IPS-11a (cell line): ENCODE measurements around the gene TIMELESS.
"Not testable (repeated sequence)": the region's sequence is repeated elsewhere in the genome, so short reads cannot be mapped to it uniquely, and the experiment has no call there.

Experiments
- H3K4me3 ChIP-seq: one replicate; pipeline ENCODE4 v1.5.1; 2013; ENCODE audit warnings: low read depth, low read length, control low read depth

The TIMELESS gene

DNA sequence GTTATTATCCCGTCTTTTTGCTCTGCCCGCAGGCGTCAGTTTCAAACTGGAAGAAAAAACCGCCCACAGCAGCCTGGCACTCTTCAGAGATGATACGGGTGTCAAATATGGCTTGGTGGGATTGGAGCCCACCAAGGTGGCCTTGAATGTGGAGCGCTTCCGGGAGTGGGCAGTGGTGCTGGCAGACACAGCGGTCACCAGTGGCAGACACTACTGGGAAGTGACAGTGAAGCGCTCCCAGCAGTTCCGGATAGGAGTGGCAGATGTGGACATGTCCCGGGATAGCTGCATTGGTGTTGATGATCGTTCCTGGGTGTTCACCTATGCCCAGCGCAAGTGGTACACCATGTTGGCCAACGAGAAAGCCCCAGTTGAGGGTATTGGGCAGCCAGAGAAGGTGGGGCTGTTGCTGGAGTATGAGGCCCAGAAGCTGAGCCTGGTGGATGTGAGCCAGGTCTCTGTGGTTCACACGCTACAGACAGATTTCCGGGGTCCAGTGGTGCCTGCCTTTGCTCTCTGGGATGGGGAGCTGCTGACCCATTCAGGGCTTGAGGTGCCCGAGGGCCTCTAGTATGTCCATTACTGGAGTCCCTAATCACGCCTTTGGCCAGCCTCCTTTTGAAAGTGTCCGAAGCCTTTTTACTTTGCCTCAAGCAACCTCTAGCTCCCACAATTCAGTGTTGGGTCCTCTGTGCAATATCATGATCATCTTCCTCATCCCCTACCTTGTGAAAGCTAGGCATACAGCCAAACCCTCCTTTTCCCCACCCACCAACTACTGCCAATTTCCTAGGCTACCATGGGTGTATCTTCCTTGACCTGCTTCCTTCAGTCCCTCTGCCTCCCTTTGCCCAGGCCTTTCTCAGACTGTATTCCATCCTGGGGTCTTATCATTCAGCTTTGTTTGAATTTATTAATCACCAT lies 20.0 kb upstream of the TIMELESS start:
- H3K4me3 ChIP-seq, result peak overlapping the region; percentile 100

GRCh38 chr12:56468216-56469006 lies 19.2 kb upstream of the TIMELESS start, which contains the start of gene SPRYD4:
SPRYD4 (plus strand) TSS chr12:56468578; CDS start chr12:56468592, 14 bp downstream.
- H3K4me3 ChIP-seq, result peak within 1 kb of the TSS; percentile 100

GRCh38 chr12:56462565-56462964 lies 13.3 kb upstream of the TIMELESS start:
- no peak overlapping the region for H3K4me3 ChIP-seq

DNA sequence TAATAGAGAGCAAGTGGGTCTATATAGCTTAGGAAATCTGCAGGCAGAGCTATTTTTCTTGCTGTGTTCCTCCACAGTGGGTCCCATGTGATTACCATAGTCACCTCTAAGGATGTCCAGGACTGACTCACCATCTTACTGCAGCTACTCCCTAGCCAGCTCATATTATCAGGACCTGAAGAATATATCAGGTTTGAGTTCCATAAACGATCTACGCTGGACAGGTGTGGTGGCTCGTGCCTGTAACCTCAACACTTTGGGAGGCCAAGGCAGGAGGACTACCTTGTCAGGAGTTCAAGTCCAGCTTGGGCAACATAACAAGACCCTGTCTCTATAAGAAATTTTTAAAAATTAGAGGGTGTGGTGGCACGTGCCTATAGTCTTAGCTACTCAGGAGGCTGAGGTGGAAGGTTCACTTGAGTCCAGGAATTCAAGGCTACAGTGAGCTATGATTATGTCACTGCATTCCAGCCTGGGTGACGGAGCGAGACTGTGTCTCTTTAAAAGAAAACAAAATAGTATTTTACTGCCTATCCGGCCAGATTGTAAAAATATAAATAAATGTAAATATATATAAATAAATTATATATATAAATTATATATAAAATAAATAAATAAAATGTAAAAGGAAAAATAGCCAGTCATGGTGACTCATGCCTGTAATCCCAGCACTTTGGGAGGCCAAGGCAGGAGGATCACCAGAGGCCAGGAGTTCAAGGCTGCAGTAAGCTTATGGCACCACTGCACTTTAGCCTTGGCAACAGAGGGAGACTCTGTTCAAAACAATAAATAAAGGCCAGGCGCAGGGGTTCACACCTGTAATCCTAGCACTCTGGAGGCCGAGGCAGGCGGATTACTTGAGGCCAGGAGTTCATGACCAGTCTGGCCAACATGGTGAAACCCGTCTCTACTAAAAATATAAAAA lies 12.3 kb upstream of the TIMELESS start:
- no peak overlapping the region for H3K4me3 ChIP-seq

GRCh38 chr12:56457817-56458216 lies 8.6 kb upstream of the TIMELESS start:
- no peak overlapping the region for H3K4me3 ChIP-seq

GRCh38 chr12:56454557-56454956 lies 5.3 kb upstream of the TIMELESS start, which contains the start of gene MIP:
MIP (minus strand) TSS chr12:56454657; CDS start chr12:56454613, 44 bp downstream.
- no peak within 1 kb of the TSS for H3K4me3 ChIP-seq

DNA sequence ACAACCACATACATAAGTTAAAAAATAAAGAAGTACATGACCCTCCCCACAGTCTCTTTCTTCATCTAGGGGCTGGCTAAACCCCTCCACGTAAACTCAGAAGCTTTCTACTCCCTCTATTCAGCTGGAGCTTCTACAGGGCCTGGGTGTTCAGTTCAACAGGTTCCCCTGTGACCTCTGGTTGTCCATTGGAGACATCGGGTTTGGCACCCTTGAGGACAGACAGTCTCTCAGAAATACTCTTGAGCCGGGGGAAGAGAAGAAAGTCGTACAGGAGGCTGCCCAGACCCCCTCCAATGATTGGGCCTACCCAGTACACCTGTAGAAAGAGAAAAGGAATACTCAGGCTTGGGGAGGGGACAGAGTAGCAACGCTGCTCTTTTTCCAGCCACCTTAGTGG lies 1.9 kb upstream of the TIMELESS start:
- H3K4me3 ChIP-seq, result no peak overlapping the region

- H3K4me3 ChIP-seq, result no peak overlapping the region
These were observed 1.0 kb upstream of the TIMELESS start for GRCh38 chr12:56450241-56450640.

DNA sequence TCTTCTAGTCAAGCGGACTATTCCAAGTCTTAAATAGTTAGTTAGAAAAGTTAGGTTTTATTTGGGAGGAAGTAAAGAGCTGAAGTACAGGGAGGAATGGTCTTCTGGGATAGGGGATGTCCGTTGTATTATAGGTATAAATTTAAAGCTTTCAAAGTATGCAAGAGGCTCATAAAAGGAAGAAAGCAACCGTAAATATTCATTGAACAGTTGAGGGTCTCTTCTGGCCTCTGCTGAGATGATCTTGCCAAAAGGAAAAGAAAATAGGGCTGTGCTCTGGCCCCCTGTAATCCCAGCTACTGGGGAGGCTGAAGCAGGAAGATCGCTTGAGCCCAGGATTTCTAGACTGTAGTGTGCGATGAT lies 377 bp upstream of the TIMELESS start:
- peak overlapping the region; percentile 69 for H3K4me3 ChIP-seq

- H3K4me3 ChIP-seq, result not testable (repeated sequence)
These were observed 6.0 kb downstream of the TIMELESS start for GRCh38 chr12:56443208-56443607.

DNA sequence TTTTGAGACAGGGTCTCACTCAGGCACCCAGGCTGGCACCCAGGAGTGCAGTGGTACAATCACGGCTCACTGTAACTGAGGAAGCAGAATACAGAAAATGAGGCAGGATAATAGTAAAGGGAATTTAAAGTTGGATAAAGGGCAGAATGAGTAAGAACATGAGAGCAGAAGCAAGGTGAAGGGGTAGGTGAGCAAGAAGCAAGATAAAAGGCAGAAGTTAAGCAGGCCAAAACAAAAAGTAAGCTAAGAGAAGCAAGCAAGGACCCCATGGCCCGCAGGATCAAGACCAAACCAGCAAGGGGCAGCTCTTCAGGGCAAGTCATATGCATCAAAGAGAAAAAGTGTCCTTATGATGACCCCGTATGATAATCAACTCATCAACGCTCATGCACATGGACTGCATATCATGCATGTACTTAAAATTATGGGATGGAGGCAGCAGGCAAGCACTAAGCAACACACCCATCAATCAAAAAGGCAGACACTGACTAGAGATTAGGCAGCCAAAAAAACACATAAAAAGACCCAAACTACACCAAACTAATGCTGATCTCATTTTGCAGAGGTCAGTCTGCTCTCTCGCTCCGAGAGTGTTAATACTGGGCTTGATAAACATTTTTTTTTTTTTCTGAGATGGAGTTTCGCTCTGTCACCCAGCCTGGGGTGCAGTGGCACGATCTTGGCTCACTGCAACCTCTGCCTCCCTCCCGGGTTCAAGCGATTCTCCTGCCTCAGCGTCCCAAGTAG lies 11.6 kb downstream of the TIMELESS start:
- H3K4me3 ChIP-seq, result no peak overlapping the region

GRCh38 chr12:56434828-56435227 lies 14.4 kb downstream of the TIMELESS start:
- H3K4me3 ChIP-seq, result no peak overlapping the region

GRCh38 chr12:56431850-56432249 lies 17.4 kb downstream of the TIMELESS start:
- H3K4me3 ChIP-seq, result no peak overlapping the region

DNA sequence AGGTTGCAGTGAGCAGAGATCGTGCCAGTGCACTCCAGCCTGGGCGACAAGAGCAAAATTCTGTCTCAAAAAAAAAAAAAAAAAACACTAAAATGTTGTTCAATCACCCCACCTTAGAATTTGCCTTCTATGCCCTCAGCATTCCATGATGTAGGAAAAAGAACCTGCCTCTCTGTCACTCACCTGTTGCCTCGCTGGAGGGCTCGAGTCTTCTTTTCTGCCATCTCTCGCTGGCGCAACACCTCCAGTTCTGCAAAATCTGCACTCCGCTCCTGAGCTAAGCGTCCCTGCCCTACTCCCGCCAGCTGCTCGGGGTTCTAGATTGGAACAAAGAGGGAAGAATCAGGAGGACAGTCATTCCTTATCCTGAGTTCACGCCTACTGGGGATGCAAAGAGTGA lies 17.9 kb downstream of the TIMELESS start:
- H3K4me3 ChIP-seq, result no peak overlapping the region

GRCh38 chr12:56425940-56426438 lies 23.2 kb downstream of the TIMELESS start:
- H3K4me3 ChIP-seq, result no peak overlapping the region

DNA sequence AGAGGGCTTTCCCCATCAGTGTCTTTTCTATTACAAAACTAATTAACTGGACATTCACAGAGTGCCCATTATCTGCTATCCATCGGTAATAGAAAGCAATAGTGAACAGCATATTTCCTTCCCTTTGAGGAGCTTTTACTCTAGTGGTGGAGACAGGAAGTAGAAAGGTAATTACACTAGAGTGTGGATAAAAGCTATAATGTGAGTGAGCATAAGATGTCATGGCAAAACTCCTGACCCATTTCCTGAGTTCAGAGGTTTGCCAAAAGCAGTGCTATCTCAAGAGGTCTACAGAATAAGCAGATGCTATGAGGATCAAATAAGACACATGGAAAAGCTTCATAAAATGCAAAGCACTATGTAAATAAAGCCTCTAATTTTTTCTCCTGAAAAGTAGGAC lies 24.0 kb downstream of the TIMELESS start:
- no peak overlapping the region for H3K4me3 ChIP-seq

GRCh38 chr12:56420411-56420810 lies 28.8 kb downstream of the TIMELESS start:
- H3K4me3 ChIP-seq, result no peak overlapping the region

- H3K4me3 ChIP-seq, result no peak overlapping the region
These were observed 31.5 kb downstream of the TIMELESS start for GRCh38 chr12:56417739-56418138.

- H3K4me3 ChIP-seq, result no peak overlapping the region
These were observed 34.8 kb downstream of the TIMELESS start for GRCh38 chr12:56414401-56414800.

DNA sequence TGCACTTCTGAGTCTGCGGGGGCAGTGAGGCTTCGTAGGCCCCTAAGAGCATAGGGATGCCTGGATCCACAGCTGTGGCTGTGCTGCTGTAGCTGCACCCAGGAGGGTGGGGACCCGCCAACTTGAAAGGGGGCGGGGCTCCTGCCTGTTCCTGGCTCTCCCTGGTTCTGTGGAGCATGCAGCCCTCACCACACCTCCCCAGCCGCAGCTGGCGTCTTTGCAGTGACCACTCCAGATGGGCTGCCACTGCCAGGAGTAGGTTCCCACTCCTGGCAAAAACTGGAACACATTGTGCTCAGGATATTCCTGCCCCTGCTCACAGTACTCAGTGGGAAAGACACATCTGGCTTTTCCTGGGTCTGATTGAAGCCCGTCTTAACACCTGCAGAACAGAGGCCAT lies 35.8 kb downstream of the TIMELESS start:
- H3K4me3 ChIP-seq, result no peak overlapping the region
